HepG2 (cell line): ENCODE results near the gene ZNF747. TPM values are rescaled to one million over a fixed set of nuclear protein-coding genes. Genes with fewer than 3 reads are reported as not detected.

Source experiments
- AGO1 ChIP-seq: fragments of 200-400 bp; formaldehyde crosslinking; IDR thresholded peaks from 2 replicates; pipeline ENCODE4 v1.6.1; 2017; ENCODE audit warnings: mild to moderate bottlenecking, low read depth, low read length, moderate library complexity; ENCODE audit not compliant: poor library complexity, severe bottlenecking
- ARNTL ChIP-seq: sonication (generic); formaldehyde crosslinking; IDR thresholded peaks from 2 replicates; pipeline ENCODE4 v1.4.0; 2020; ENCODE audit warnings: mild to moderate bottlenecking, missing genetic modification reagents
- BRD4 ChIP-seq: sonication (generic); formaldehyde crosslinking; IDR thresholded peaks from 2 replicates; pipeline ENCODE4 v1.4.0; 2020; ENCODE audit warnings: missing genetic modification reagents
- CREM ChIP-seq, 2 experiments: sonication (generic) in 1 of 2; formaldehyde crosslinking in 1 of 2; IDR thresholded peaks; 2 replicates each; pipeline versions ENCODE4 v1.4.0 to v1.6.1; 2016 to 2020; ENCODE audit warnings: antibody characterized with exemption in 1 of 2, mild to moderate bottlenecking in 1 of 2, missing genetic modification reagents in 1 of 2
- DR1 ChIP-seq: sonication (generic); formaldehyde crosslinking; IDR thresholded peaks from 2 replicates; pipeline ENCODE4 v1.8.0; 2021; ENCODE audit warnings: mild to moderate bottlenecking, missing genetic modification reagents, inconsistent platforms
- HNRNPK ChIP-seq: fragments of 200-400 bp; formaldehyde crosslinking; IDR thresholded peaks from 2 replicates; pipeline ENCODE4 v1.6.1; 2018; ENCODE audit warnings: low read length, low read depth, moderate library complexity, mild to moderate bottlenecking; ENCODE audit not compliant: poor library complexity, severe bottlenecking
- HNRNPLL ChIP-seq: fragments of 200-400 bp; formaldehyde crosslinking; IDR thresholded peaks from 2 replicates; pipeline ENCODE4 v1.6.1; 2017; ENCODE audit warnings: mild to moderate bottlenecking, low read depth, low read length; ENCODE audit not compliant: poor library complexity, severe bottlenecking
- KDM6A ChIP-seq: IDR thresholded peaks from 2 replicates; pipeline ENCODE4 v1.6.1; 2016; ENCODE audit warnings: low read depth
- KLF15 ChIP-seq: sonication (generic); formaldehyde crosslinking; IDR thresholded peaks from 2 replicates; pipeline ENCODE4 v1.8.1; 2023; ENCODE audit warnings: borderline replicate concordance, mild to moderate bottlenecking, inconsistent platforms, missing genetic modification reagents, mixed read lengths
- MBNL3 ChIP-seq: fragments of 250-450 bp; sonication (Bioruptor Pico); conservative IDR thresholded peaks from 2 replicates; pipeline ENCODE4 v1.8.0; 2022; ENCODE audit warnings: mild to moderate bottlenecking, inconsistent platforms
- MTA1 ChIP-seq: sonication (generic); formaldehyde crosslinking; IDR thresholded peaks from 2 replicates; pipeline ENCODE4 v1.4.0; 2020; ENCODE audit warnings: missing genetic modification reagents, mild to moderate bottlenecking, borderline replicate concordance
- NFYC ChIP-seq: IDR thresholded peaks from 2 replicates; pipeline ENCODE4 v1.6.1; 2016; ENCODE audit warnings: missing genetic modification reagents, missing compliant biosample characterization
- NR2F1 ChIP-seq, 2 experiments: fragments of 450-650 bp in 1 of 2; formaldehyde crosslinking in 1 of 2; IDR thresholded peaks; 2 replicates each; pipeline versions ENCODE4 v1.5.0 to v1.6.1; 2016 to 2020; ENCODE audit warnings: mild to moderate bottlenecking in 1 of 2, missing compliant biosample characterization in 1 of 2, missing genetic modification reagents in 1 of 2, moderate library complexity in 1 of 2
- SP2 ChIP-seq: sonication (generic); formaldehyde crosslinking; IDR thresholded peaks from 2 replicates; pipeline ENCODE4 v1.5.1; 2020; ENCODE audit warnings: mild to moderate bottlenecking, missing genetic modification reagents
- STAT5B ChIP-seq: sonication (generic); formaldehyde crosslinking; IDR thresholded peaks from 2 replicates; pipeline ENCODE4 v1.4.0; 2020; ENCODE audit warnings: missing genetic modification reagents
- ZFP36 ChIP-seq: fragments of 150-350 bp; IDR thresholded peaks from 2 replicates; pipeline ENCODE4 v1.6.1; 2018; ENCODE audit warnings: borderline replicate concordance, low read length, low read depth; ENCODE audit not compliant: partially characterized antibody
- ZMAT3 ChIP-seq: sonication (generic); formaldehyde crosslinking; conservative IDR thresholded peaks from 2 replicates; pipeline ENCODE4 v1.7.0; 2021; ENCODE audit warnings: missing genetic modification reagents
- ZNF205 ChIP-seq: IDR thresholded peaks from 2 replicates; pipeline ENCODE4 v1.6.1; 2018; ENCODE audit warnings: missing biosample characterization, missing genetic modification reagents
- ZNF225 ChIP-seq: sonication (generic); formaldehyde crosslinking; IDR thresholded peaks from 2 replicates; pipeline ENCODE4 v1.4.0; 2020; ENCODE audit warnings: mild to moderate bottlenecking, missing genetic modification reagents
- ZNF530 ChIP-seq: sonication (generic); formaldehyde crosslinking; IDR thresholded peaks from 2 replicates; pipeline ENCODE4 v1.5.0; 2020; ENCODE audit warnings: low read depth, mild to moderate bottlenecking, missing genetic modification reagents
- ZNF629 ChIP-seq: sonication (generic); formaldehyde crosslinking; conservative IDR thresholded peaks from 2 replicates; pipeline ENCODE4 v1.5.0; 2020; ENCODE audit warnings: missing genetic modification reagents
- polyA plus RNA-seq, 8 experiments: library from polyadenylated mRNA; depleted of rRNA in 3 of 8; stranded (reverse) in 7 of 8; unstranded in 1 of 8; fragments of >200 nt; fragmentation: Illumina TruSeq in 4 of 8; extraction: Trizol in 4 of 8; gene quantifications; 2 replicates each; pipeline versions ENCODE4 v1.2.1 to v1.2.3, GENCODE V29; 2011 to 2016; ENCODE audit warnings: low read depth in 4 of 8, missing spikeins in 1 of 8, mixed read lengths in 1 of 8; ENCODE audit not compliant: insufficient read depth in 1 of 8
- total RNA-seq, 5 experiments: library from RNA; depleted of rRNA; stranded (reverse); fragments of >200 nt; fragmentation: Illumina TruSeq; extraction: Trizol; gene quantifications; 2 replicates each; pipeline ENCODE4 v1.2.3, GENCODE V29; 2016; ENCODE audit warnings: low read depth in 1 of 5
- TF ChIP-seq, protein P1 (sequence below): IDR thresholded peaks from 2 replicates; pipeline ENCODE4 v1.6.1; 2016; ENCODE audit warnings: mild to moderate bottlenecking
- TF ChIP-seq, protein P2 (sequence below): IDR thresholded peaks from 2 replicates; pipeline ENCODE4 v1.6.1; 2018; ENCODE audit warnings: missing genetic modification reagents
- TF ChIP-seq, protein P3 (sequence below): sonication (generic); formaldehyde crosslinking; IDR thresholded peaks from 2 replicates; pipeline ENCODE4 v1.4.0; 2020; ENCODE audit warnings: low read depth, mild to moderate bottlenecking, missing genetic modification reagents
- TF ChIP-seq, protein P4 (sequence below): sonication (generic); formaldehyde crosslinking; IDR thresholded peaks from 2 replicates; pipeline ENCODE4 v1.8.0; 2022; ENCODE audit warnings: mild to moderate bottlenecking, missing genetic modification reagents, moderate library complexity

ZNF747 gene
- total and polyA plus RNA-seq, 2 of the 13 experiments (the other 11 are each of a cell fraction or from before 2014, with no cell fraction given), result 7.2 to 10.2 TPM

DNA sequence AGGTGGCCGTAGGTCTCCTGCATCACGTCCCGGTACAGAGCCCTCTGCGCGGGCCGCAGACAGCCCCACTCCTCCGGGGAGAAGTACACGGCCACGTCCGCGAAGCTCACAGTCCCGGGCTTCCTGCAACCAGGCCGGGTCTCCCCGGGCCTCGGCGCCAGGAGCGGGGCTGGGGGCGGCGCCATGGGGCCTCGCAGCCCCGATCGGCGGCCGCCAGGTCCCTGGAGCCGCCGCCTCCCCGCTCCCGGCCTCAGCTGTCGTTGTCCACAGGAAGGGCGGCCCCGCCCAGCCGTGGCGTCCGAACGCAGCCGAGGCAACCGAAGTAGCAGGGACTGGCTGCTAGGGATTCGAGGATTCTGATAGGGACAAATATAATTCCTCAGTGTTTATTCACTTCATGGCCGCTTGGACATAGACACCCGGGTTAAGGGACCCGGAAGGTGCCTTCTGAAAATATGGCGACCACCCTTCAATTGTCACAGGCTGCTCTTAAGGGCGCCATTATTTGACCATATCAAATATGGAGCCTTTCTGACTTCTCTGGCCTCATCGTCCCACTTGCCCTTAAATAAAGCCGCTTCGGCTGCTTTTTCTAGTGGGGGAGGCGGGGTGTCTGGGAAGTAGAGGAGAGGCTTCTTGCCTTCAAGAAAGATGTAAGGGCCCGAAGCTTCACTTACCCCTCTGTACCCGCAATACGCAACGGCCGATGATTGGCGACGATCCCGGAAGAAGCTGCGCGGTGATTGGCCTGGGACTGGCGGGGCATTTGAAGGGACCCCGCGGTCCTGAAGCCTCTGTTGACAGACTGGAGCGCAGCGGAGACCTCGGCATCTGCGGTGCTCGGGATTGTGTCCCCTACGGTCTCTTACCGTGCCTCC is 37.0 kb upstream of the ZNF747 start, which contains the start of gene ZNF688 (continued):
- 0 out of 2 replicates have a peak, but pooled peaks have one; percentile 37 for TF ChIP-seq ZNF225 (CRISPR knock-in tag)
- TF ChIP-seq, protein P1, sequence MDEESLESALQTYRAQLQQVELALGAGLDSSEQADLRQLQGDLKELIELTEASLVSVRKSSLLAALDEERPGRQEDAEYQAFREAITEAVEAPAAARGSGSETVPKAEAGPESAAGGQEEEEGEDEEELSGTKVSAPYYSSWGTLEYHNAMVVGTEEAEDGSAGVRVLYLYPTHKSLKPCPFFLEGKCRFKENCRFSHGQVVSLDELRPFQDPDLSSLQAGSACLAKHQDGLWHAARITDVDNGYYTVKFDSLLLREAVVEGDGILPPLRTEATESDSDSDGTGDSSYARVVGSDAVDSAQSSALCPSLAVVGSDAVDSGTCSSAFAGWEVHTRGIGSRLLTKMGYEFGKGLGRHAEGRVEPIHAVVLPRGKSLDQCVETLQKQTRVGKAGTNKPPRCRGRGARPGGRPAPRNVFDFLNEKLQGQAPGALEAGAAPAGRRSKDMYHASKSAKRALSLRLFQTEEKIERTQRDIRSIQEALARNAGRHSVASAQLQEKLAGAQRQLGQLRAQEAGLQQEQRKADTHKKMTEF (CRISPR knock-in tag), result peak; percentile 73
- TF ChIP-seq, protein P2, sequence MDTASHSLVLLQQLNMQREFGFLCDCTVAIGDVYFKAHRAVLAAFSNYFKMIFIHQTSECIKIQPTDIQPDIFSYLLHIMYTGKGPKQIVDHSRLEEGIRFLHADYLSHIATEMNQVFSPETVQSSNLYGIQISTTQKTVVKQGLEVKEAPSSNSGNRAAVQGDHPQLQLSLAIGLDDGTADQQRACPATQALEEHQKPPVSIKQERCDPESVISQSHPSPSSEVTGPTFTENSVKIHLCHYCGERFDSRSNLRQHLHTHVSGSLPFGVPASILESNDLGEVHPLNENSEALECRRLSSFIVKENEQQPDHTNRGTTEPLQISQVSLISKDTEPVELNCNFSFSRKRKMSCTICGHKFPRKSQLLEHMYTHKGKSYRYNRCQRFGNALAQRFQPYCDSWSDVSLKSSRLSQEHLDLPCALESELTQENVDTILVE (CRISPR knock-in tag), result peak; percentile 57; the same call in 1 of the 2 replicates
- peak; percentile 53; the same call in 1 of the 2 replicates for TF ChIP-seq DR1 (CRISPR knock-in tag)
- no peak for TF ChIP-seq KDM6A (CRISPR knock-in tag)
- TF ChIP-seq AGO1, result no peak
- no peak; the same call in 1 of the 2 replicates for TF ChIP-seq ZMAT3 (CRISPR knock-in tag)
- TF ChIP-seq BRD4 (CRISPR knock-in tag), result peak; percentile 46
- TF ChIP-seq MBNL3 (CRISPR knock-in tag), result no peak
- TF ChIP-seq, protein P3, sequence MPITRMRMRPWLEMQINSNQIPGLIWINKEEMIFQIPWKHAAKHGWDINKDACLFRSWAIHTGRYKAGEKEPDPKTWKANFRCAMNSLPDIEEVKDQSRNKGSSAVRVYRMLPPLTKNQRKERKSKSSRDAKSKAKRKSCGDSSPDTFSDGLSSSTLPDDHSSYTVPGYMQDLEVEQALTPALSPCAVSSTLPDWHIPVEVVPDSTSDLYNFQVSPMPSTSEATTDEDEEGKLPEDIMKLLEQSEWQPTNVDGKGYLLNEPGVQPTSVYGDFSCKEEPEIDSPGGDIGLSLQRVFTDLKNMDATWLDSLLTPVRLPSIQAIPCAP (CRISPR knock-in tag), result 0 out of 2 replicates have a peak, but pooled peaks have one; percentile 4
- peak; percentile 96 for TF ChIP-seq NFYC (CRISPR knock-in tag)
- peak; percentile 61 for TF ChIP-seq HNRNPLL
- TF ChIP-seq, protein P4, sequence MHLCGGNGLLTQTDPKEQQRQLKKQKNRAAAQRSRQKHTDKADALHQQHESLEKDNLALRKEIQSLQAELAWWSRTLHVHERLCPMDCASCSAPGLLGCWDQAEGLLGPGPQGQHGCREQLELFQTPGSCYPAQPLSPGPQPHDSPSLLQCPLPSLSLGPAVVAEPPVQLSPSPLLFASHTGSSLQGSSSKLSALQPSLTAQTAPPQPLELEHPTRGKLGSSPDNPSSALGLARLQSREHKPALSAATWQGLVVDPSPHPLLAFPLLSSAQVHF (CRISPR knock-in tag), result no peak; the same call in 1 of the 2 replicates
- TF ChIP-seq SP2 (CRISPR knock-in tag), result peak; percentile 50; the same call in 1 of the 2 replicates
- TF ChIP-seq ZFP36, result no peak
- no peak for TF ChIP-seq ZNF530
- TF ChIP-seq ARNTL, result peak; percentile 18; the same call in 1 of the 2 replicates
- peak; percentile 43 for TF ChIP-seq HNRNPK
- TF ChIP-seq CREM (IDR thresholded peaks at IDR 0.05), result peak; percentile 97
- TF ChIP-seq CREM (CRISPR knock-in tag; IDR thresholded peaks at IDR 0.05), result no peak; the same call in 1 of the 2 replicates
- TF ChIP-seq ZNF629, result no peak
- TF ChIP-seq STAT5B, result no peak
- TF ChIP-seq NR2F1 (CRISPR knock-in tag; IDR thresholded peaks at IDR 0.05), result no peak
- no peak; the same call in 1 of the 2 replicates for TF ChIP-seq ZNF205 (CRISPR knock-in tag)
- TF ChIP-seq KLF15 (CRISPR knock-in tag), result no peak
- peak; percentile 89; the same call in 1 of the 2 replicates for TF ChIP-seq MTA1 (CRISPR knock-in tag)
